ENCODE measurements around the gene KIF5C.

- TF ChIP-seq EZH2 (IDR thresholded peaks at IDR 0.05; ENCODE audit: borderline replicate concordance, low read length) (no peak), CTCF (IDR thresholded peaks at IDR 0.05; ENCODE audit: low read length) (no peak)
Measured at GRCh38 chr2:148928395-148928794, 53.4 kb downstream of the KIF5C start.

All from OCI-LY1 (cell line).